ENCODE data around the gene TEX2. TPM values are rescaled to one million over a fixed set of nuclear protein-coding genes. Genes with fewer than 3 reads are reported as not detected.

The TEX2 gene
- total and polyA plus RNA-seq, 2 donors (not counting 3 experiments of a cell fraction or from before 2014, with no cell fraction given) = 13.3 to 25.8 TPM

- no peak for FAIRE-seq
- dilution Hi-C loops (cut with MboI; ENCODE audit: extremely low pct_ligation_motif_present, low sequenced_read_pairs) (loop anchor here (25.0 kb wide), 1 partner anchor 111 kb away; no protein-coding TSS in a partner anchor), intact Hi-C loops (cut with micrococcal nuclease) (loop anchor here (5.0 kb wide), 2 partner anchors 244 to 269 kb away; partner anchors contain the start of gene PECAM1)
- ChIA-PET CTCF (interaction anchor here (0.8 to 4.3 kb wide), 6 partner anchors 15 to 180 kb away, joined by 3 to 36 read pairs (median 8); no protein-coding TSS in a partner anchor), POLR2A (interaction anchor here (1.3 to 1.4 kb wide), 2 partner anchors 114 to 142 kb away, joined by 3 to 4 read pairs; partner anchors contain the start of gene TEX2)
- Histone ChIP-seq H2AFZ (ENCODE audit: low read depth, low read length) (no peak overlapping the region), H3K4me2 (ENCODE audit: insufficient read depth, low read length) (no peak overlapping the region), H3K4me1 (ENCODE audit: control insufficient read depth, extremely low read depth, insufficient read depth, low read length) (peaks cover 31% of the 10 kb centered on the region), H3K9me3 (replicated peaks; ENCODE audit: control insufficient read depth, insufficient read depth, low read length) (no peaks in the 10 kb centered on the region), H3K36me3 (ENCODE audit: control insufficient read depth in 2 of 2, extremely low read depth in 1 of 2, insufficient read depth in 2 of 2, low read length in 2 of 2) (peaks cover 2 to 9% of the 10 kb centered on the region in 2 experiments), H3K27me3 (ENCODE audit: control insufficient read depth in 2 of 2, insufficient read depth in 2 of 2, low read length in 2 of 2) (no peaks in the 10 kb centered on the region), H3K27ac (ENCODE audit: insufficient read depth, low read depth, low read length) (peak overlapping the region; percentile 1), H3K9ac (replicated peaks; ENCODE audit: extremely low read depth, insufficient read depth, low read length) (no peak overlapping the region), H3K4me3 (replicated peaks in 1 of 3; ENCODE audit: insufficient read depth in 1 of 3, low read depth in 1 of 3, low read length in 3 of 3) (no peak overlapping the region), H3K79me2 (ENCODE audit: control insufficient read depth, insufficient read depth, low read length) (peaks cover 13% of the 10 kb centered on the region), H4K20me1 (replicated peaks; ENCODE audit: control insufficient read depth, extremely low read depth, insufficient read depth, low read length) (no peaks in the 10 kb centered on the region), H3K9me1 (replicated peaks; ENCODE audit: control insufficient read depth, extremely low read depth, insufficient read depth, low read length) (no peaks in the 10 kb centered on the region)
- no TSS peak for BruUV-seq (replicated peaks)
- no peak for TF ChIP-seq JUN (IDR thresholded peaks at IDR 0.05; ENCODE audit: borderline replicate concordance, insufficient read depth, insufficient read length, low read depth)
- TF ChIP-seq MAX (IDR thresholded peaks at IDR 0.05; ENCODE audit: insufficient read depth, insufficient read length) = no peak
- no peak for TF ChIP-seq POLR2A (IDR thresholded peaks at IDR 0.05; ENCODE audit: low read depth, low read length)
- no peak for TF ChIP-seq CTCF (IDR thresholded peaks at IDR 0.05; ENCODE audit: extremely low read depth in 1 of 2, insufficient read depth in 1 of 2, low read depth in 1 of 2, low read length in 2 of 2)
- TF ChIP-seq MYC (IDR thresholded peaks at IDR 0.05; ENCODE audit: low read depth, low read length) = no peak
- no peak for TF ChIP-seq FOS (IDR thresholded peaks at IDR 0.05; ENCODE audit: borderline replicate concordance, insufficient read depth, low read length)
- no peak for TF ChIP-seq POLR2AphosphoS5 (IDR thresholded peaks at IDR 0.05; ENCODE audit: insufficient read depth, low read depth, low read length)
- TF ChIP-seq GATA2 (IDR thresholded peaks at IDR 0.05; ENCODE audit: insufficient read depth, insufficient read length, low read depth, low read length) = no peak
- TF ChIP-seq EZH2 (IDR thresholded peaks at IDR 0.05; ENCODE audit: borderline replicate concordance, low read depth, low read length, severe bottlenecking) = no peak
- no peak for DNase-seq (ENCODE audit: low read depth, low spot score)
These were observed 114.4 kb downstream of the TEX2 start for GRCh38 chr17:64148699-64149098.

Measured in endothelial cell of umbilical vein (primary cell).